Measurements from ENCODE around the gene CCDC137.

The CCDC137 gene

DNA sequence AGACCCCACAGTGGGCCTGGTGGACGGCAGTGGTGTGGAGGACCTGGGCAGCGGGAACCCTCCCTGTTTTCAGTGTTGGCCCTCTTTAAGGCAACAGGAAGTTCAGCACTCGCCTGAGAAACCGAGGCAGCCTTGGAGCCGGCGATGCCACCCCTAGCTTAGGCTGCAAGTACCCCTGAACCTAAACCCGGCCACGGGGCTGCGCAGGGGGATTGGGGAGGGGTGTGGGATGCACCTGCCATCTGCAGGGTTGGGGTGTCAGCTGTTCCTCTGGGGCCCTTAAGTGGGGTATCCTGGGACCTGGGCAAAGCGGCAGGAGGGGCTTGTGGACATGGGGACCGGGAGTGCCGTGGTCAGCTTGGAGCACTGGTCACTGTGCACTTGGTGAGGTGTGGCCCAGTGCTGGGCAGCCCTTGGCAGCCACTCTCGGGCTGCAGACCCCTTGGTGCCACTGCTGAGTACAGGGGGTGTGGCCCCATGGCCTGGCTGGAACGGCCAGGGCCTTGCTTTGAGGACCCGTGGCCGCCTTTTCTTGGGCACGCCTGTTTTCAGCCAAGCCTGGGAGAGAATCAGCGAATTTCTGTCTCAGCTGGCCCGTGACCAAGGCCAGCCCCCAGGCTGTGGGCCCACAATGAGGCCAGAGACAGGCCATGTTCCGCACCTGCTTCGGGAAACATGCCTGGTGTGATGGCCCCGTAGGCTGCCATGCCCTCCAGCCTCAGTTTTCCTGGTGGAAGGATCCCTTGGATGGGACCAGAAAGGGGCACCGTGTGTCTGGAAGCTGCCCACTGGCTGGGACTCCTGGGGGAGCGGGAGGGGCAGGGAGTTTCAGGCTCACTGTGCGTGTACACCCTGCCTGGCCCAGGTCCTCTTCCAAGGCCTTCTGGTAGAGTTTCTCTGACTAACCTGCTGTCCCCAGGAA, 41.4 kb downstream of the CCDC137 start:
- peak overlapping the region; percentile 16 for H3K27ac ChIP-seq (replicated peaks)
- TF ChIP-seq POLR2AphosphoS5 (IDR thresholded peaks at IDR 0.05; ENCODE audit: low read depth) (peak; percentile 7; the same call in 1 of the 2 replicates), GABPA (IDR thresholded peaks at IDR 0.05; ENCODE audit: low read depth) (no peak), SPI1 (IDR thresholded peaks at IDR 0.05; ENCODE audit: borderline replicate concordance, low read depth) (no peak)
- TF ChIP-seq, protein P1, sequence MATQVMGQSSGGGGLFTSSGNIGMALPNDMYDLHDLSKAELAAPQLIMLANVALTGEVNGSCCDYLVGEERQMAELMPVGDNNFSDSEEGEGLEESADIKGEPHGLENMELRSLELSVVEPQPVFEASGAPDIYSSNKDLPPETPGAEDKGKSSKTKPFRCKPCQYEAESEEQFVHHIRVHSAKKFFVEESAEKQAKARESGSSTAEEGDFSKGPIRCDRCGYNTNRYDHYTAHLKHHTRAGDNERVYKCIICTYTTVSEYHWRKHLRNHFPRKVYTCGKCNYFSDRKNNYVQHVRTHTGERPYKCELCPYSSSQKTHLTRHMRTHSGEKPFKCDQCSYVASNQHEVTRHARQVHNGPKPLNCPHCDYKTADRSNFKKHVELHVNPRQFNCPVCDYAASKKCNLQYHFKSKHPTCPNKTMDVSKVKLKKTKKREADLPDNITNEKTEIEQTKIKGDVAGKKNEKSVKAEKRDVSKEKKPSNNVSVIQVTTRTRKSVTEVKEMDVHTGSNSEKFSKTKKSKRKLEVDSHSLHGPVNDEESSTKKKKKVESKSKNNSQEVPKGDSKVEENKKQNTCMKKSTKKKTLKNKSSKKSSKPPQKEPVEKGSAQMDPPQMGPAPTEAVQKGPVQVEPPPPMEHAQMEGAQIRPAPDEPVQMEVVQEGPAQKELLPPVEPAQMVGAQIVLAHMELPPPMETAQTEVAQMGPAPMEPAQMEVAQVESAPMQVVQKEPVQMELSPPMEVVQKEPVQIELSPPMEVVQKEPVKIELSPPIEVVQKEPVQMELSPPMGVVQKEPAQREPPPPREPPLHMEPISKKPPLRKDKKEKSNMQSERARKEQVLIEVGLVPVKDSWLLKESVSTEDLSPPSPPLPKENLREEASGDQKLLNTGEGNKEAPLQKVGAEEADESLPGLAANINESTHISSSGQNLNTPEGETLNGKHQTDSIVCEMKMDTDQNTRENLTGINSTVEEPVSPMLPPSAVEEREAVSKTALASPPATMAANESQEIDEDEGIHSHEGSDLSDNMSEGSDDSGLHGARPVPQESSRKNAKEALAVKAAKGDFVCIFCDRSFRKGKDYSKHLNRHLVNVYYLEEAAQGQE (IDR thresholded peaks at IDR 0.05; ENCODE audit: insufficient replicate concordance, low read depth): no peak
- H3K27me3 ChIP-seq (ENCODE audit: insufficient read depth, poor library complexity, severe bottlenecking): no peaks in the 10 kb centered on the region
- H3K4me3 ChIP-seq (replicated peaks; ENCODE audit: insufficient read depth, low read length): no peak overlapping the region
- DNase-seq (ENCODE audit: low read depth in 1 of 2, low spot score in 1 of 2): no peak

DNA sequence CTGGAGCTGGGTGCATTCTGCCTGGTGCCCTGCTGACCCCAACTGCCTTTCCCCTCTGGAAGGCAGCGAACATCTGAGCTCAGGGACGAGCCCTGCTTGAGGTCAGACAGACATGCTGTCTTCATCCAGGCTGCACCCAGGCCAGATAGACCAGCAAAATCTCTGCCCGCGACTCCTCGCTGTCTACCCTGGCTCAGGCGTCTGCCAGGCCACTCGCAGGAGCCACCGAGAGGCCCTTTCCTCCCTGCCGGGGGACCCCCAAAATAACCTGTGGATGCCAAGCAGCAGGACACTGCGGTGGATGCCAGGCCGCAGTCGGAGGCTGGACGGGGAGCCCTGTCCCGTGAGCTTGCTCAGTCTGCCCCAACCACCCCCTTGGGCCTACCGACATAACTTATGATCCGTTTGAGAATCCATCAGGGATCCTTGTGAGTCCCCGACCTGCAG, 42.2 kb downstream of the CCDC137 start:
- peak overlapping the region; percentile 16 for H3K27ac ChIP-seq (replicated peaks)
- H3K27me3 ChIP-seq (ENCODE audit: insufficient read depth, poor library complexity, severe bottlenecking): no peaks in the 10 kb centered on the region
- H3K4me3 ChIP-seq (replicated peaks; ENCODE audit: insufficient read depth, low read length): no peak overlapping the region
- DNase-seq (ENCODE audit: low read depth in 1 of 2, low spot score in 1 of 2): no peak
- 0 out of 2 replicates have a peak, but pooled peaks have one; percentile 30 for TF ChIP-seq POLR2AphosphoS5 (IDR thresholded peaks at IDR 0.05; ENCODE audit: low read depth)
- TF ChIP-seq, protein P1 (IDR thresholded peaks at IDR 0.05; ENCODE audit: insufficient replicate concordance, low read depth): no peak

DNA sequence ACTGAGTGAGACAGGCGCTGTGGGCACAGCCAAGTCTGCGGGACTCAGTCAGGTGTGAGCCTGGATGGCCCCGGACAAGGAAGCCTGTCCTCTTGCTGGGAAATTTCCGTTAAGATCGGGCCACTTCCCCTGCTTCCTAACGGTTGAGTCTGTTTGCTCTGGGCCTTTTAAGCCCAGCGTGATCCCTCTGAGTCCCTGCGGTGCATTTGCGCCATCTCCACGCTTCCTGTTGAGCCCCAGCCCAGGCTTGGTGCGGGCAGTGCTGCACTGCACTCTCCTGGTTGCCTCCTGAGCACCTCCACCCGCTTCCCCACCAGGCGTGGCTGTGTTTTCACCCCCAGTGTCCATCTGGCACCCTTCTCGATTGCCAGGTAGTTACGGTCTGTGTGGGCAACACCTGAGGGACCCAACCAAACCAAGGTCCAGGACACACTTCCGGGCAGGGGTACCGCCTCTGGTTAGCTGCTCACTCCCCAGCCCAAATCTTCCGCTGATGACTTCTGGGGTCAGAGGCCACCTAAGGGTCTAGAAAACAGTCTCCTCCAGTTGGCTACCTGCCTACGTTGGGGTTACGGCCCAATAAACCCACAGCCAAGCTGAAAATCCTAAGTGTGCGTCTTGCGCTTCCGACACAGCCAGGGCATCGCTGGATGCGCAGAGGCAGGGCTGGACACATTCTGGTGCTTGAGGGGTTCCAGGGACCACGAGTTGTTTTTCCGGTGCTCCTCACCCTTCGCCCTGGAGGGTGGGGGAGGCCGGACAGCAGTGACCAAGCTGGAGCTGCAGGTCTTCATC, 44.2 kb downstream of the CCDC137 start:
- TF ChIP-seq POLR2AphosphoS5 (IDR thresholded peaks at IDR 0.05; ENCODE audit: low read depth): peak; percentile 94
- TF ChIP-seq, protein P1 (IDR thresholded peaks at IDR 0.05; ENCODE audit: insufficient replicate concordance, low read depth): no peak
- peak; percentile 90; the same call in 1 of the 2 replicates for TF ChIP-seq SPI1 (IDR thresholded peaks at IDR 0.05; ENCODE audit: borderline replicate concordance, low read depth)
- TF ChIP-seq, protein P2, sequence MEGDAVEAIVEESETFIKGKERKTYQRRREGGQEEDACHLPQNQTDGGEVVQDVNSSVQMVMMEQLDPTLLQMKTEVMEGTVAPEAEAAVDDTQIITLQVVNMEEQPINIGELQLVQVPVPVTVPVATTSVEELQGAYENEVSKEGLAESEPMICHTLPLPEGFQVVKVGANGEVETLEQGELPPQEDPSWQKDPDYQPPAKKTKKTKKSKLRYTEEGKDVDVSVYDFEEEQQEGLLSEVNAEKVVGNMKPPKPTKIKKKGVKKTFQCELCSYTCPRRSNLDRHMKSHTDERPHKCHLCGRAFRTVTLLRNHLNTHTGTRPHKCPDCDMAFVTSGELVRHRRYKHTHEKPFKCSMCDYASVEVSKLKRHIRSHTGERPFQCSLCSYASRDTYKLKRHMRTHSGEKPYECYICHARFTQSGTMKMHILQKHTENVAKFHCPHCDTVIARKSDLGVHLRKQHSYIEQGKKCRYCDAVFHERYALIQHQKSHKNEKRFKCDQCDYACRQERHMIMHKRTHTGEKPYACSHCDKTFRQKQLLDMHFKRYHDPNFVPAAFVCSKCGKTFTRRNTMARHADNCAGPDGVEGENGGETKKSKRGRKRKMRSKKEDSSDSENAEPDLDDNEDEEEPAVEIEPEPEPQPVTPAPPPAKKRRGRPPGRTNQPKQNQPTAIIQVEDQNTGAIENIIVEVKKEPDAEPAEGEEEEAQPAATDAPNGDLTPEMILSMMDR (IDR thresholded peaks at IDR 0.05; ENCODE audit: insufficient read depth, low read length): no peak
- no peak for TF ChIP-seq GABPA (IDR thresholded peaks at IDR 0.05; ENCODE audit: low read depth)
- Histone ChIP-seq H3K4me3 (replicated peaks; ENCODE audit: insufficient read depth, low read length) (peak overlapping the region; percentile 12), H3K27ac (replicated peaks) (peak overlapping the region; percentile 91), H3K27me3 (ENCODE audit: insufficient read depth, poor library complexity, severe bottlenecking) (no peaks in the 10 kb centered on the region)
- peak; percentile 88 to 95 for DNase-seq (ENCODE audit: low read depth in 1 of 2, low spot score in 1 of 2)
